ENCODE results near the gene PRELP.
"Not testable (repeated sequence)": the region's sequence is repeated elsewhere in the genome, so short reads cannot be mapped to it uniquely, and the experiment has no call there.

DNA sequence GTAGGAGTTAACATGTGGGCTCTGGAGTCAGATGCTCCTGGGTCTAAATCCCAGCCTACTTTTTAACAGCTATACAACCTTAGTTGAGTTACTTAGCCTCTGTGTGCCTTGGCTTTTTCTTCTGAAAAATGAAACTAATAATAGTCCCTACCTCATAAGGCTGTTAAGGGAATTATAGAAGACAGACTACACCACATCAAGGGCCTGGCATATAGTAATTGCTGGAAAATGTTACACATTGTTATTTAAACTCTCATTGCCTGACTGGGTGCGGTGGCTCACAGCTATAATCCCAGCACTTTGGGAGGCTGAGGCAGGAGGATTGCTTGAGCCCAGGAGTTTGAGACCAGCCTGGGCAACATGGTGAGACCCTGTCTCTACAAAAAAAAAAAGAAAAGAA lies 28.0 kb upstream of the PRELP start:
- TF ChIP-seq, protein P1, sequence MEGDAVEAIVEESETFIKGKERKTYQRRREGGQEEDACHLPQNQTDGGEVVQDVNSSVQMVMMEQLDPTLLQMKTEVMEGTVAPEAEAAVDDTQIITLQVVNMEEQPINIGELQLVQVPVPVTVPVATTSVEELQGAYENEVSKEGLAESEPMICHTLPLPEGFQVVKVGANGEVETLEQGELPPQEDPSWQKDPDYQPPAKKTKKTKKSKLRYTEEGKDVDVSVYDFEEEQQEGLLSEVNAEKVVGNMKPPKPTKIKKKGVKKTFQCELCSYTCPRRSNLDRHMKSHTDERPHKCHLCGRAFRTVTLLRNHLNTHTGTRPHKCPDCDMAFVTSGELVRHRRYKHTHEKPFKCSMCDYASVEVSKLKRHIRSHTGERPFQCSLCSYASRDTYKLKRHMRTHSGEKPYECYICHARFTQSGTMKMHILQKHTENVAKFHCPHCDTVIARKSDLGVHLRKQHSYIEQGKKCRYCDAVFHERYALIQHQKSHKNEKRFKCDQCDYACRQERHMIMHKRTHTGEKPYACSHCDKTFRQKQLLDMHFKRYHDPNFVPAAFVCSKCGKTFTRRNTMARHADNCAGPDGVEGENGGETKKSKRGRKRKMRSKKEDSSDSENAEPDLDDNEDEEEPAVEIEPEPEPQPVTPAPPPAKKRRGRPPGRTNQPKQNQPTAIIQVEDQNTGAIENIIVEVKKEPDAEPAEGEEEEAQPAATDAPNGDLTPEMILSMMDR (conservative IDR thresholded peaks at IDR 0.05 in 1 of 2, IDR thresholded peaks at IDR 0.05 in 1 of 2; ENCODE audit: extremely low read depth in 1 of 2, insufficient read depth in 1 of 2, low read depth in 1 of 2, low read length in 2 of 2): not testable (repeated sequence)
- not testable (repeated sequence) for TF ChIP-seq EZH2 (IDR thresholded peaks at IDR 0.05; ENCODE audit: borderline replicate concordance, low read length)
